T-helper 17 cell (primary cell): Measurements from ENCODE around the gene RAB11A. TPM values are rescaled to one million over a fixed set of nuclear protein-coding genes. Genes with fewer than 3 reads are reported as not detected.
A peak's percentile ranks its signal among the peaks of the same experiment; 100 is the strongest.

Source experiments
- ATAC-seq: fragments of 150-1000 bp; cut with Tn5 transposase; 2 replicates; pipeline ENCODE4 v1.10.0; 2021; ENCODE audit warnings: mild to moderate bottlenecking, moderate library complexity
- DNase-seq, 3 donors: peaks; one replicate each; pipeline versions ENCODE4 v3.0.0 to v3.0.0-alpha.2; 2020 to 2021
- H3K9me3 ChIP-seq: one replicate; pipeline ENCODE4 v1.7.0; 2013; ENCODE audit warnings: low read length, mild to moderate bottlenecking; ENCODE audit not compliant: control insufficient read depth, poor library complexity, severe bottlenecking
- H3K27ac Mint-ChIP-seq: one replicate; pipeline ENCODE4 v1.8.0; 2022; ENCODE audit warnings: mild to moderate bottlenecking, moderate library complexity, mixed read lengths
- H3K27me3 Mint-ChIP-seq: one replicate; pipeline ENCODE4 v1.8.0; 2022; ENCODE audit warnings: mixed read lengths
- H3K36me3 Mint-ChIP-seq: one replicate; pipeline ENCODE4 v1.8.0; 2022; ENCODE audit warnings: low read depth, mixed read lengths
- H3K4me1 Mint-ChIP-seq: one replicate; pipeline ENCODE4 v1.8.0; 2022; ENCODE audit warnings: mild to moderate bottlenecking, mixed read lengths
- H3K4me3 Mint-ChIP-seq: one replicate; pipeline ENCODE4 v1.8.0; 2022; ENCODE audit warnings: mild to moderate bottlenecking, moderate library complexity, mixed read lengths
- total RNA-seq, 4 donors: library from RNA in 2 of 4; stranded (reverse) in 2 of 4; gene quantifications; one replicate each; pipeline ENCODE4 v1.2.3 and lab custom pipeline; 2022 to 2026

Gene RAB11A
- total RNA-seq, 2 donors from 2014 or later, result 102 to 122 TPM

DNA sequence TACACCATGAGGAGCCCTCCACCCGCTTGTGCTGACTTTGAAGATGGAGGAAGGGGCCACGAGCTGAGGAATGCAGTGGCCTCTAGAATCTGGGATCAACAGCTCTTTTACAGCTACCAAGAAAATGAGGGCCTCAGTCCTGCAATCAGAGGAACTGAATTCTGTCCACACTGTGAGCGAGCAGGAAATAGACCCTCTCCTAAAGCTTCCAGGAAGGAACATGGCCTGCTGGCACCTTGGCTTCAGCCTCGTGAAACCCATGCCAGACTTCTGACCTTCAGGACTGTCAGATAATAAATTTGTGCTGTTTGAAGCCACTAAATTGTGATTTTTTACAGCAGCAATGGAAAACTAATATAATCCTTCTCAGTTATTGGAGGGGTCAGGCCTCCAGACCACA lies 61.9 kb downstream of the RAB11A start:
- peaks cover 4% of the 10 kb centered on the region for H3K36me3 Mint-ChIP-seq
- peaks cover 10% of the 10 kb centered on the region for H3K4me1 Mint-ChIP-seq
- H3K27me3 Mint-ChIP-seq, result no peaks in the 10 kb centered on the region
- H3K27ac Mint-ChIP-seq, result no peak overlapping the region
- DNase-seq, result no peak
- H3K4me3 Mint-ChIP-seq, result no peak overlapping the region
- H3K9me3 ChIP-seq, result no peaks in the 10 kb centered on the region
- no peak for ATAC-seq

DNA sequence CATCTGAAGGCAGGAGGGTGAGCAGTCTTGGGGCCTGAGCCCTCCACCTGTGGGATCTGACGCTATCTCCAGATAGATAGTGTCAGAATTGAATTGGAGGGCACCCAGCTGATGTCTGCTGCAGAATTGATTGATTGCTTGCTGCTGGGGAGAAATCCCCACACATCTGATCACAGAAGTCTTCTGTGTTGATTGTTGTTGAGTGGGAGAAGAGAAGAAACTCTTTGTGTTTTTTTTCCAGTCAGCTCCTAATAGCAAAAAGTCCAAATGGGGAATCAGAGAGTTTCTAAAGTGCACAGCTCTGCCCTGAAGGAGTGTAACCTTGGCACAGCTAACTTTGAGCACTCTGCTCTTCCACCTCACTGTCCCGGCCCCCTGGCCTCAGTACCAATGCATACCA lies 66.1 kb downstream of the RAB11A start:
- DNase-seq, result no peak
- no peaks in the 10 kb centered on the region for H3K36me3 Mint-ChIP-seq
- peaks cover 7% of the 10 kb centered on the region for H3K4me1 Mint-ChIP-seq

DNA sequence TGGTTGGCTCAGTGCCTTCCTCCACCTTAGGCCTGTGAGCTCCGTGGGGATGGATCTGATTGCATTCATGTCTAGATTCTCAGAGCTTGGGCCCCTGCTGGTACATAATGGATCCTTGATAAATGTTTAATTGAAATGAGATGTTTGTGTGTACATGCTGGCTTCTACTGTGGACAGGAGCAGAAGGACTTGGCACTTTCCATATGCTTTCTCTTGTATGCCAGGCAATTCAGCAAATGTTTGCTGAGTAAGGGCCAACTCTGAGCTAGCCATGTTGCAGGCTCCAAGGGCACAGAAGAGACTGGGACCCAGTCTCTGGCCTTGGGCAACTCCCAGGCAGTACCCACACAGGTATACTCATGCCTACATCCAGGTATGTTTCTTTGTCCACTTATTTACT lies 67.0 kb downstream of the RAB11A start:
- H3K27me3 Mint-ChIP-seq, result no peaks in the 10 kb centered on the region
- H3K36me3 Mint-ChIP-seq, result no peaks in the 10 kb centered on the region
- no peaks in the 10 kb centered on the region for H3K9me3 ChIP-seq
- H3K4me1 Mint-ChIP-seq, result peaks cover 7% of the 10 kb centered on the region
- ATAC-seq (no peak), DNase-seq (no peak)
- no peak overlapping the region for H3K27ac Mint-ChIP-seq
- no peak overlapping the region for H3K4me3 Mint-ChIP-seq

More for the DNA sequence above, 66.1 kb downstream of the RAB11A start:
- no peaks in the 10 kb centered on the region for H3K9me3 ChIP-seq
- no peak for ATAC-seq
- Mint-ChIP-seq H3K4me3 (no peak overlapping the region), H3K27ac (no peak overlapping the region), H3K27me3 (no peaks in the 10 kb centered on the region)

DNA sequence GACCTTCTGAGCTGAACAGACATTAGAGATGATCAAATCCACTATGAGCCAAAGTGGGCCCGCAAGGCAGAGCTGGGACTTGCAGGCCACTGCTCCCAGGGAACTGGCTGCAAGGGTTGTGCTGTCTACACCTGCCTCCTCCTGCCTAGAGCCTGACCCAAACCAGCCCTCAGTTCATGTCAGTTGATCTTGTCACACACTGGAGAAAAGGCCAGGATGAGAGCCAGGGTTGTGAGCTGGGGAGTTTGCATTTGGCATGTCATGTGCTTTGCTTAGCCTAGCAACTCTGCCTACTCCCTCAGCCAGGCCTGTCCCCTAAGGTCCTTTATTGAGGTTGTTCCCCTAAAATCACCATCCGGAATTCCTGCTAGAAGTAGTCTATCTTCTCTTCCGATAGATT lies 67.8 kb downstream of the RAB11A start:
- ATAC-seq (no peak), DNase-seq (no peak)
- H3K36me3 Mint-ChIP-seq, result no peaks in the 10 kb centered on the region
- no peaks in the 10 kb centered on the region for H3K27me3 Mint-ChIP-seq
- H3K9me3 ChIP-seq, result no peaks in the 10 kb centered on the region
- no peak overlapping the region for H3K27ac Mint-ChIP-seq
- H3K4me1 Mint-ChIP-seq, result peaks cover 7% of the 10 kb centered on the region
- no peak overlapping the region for H3K4me3 Mint-ChIP-seq

DNA sequence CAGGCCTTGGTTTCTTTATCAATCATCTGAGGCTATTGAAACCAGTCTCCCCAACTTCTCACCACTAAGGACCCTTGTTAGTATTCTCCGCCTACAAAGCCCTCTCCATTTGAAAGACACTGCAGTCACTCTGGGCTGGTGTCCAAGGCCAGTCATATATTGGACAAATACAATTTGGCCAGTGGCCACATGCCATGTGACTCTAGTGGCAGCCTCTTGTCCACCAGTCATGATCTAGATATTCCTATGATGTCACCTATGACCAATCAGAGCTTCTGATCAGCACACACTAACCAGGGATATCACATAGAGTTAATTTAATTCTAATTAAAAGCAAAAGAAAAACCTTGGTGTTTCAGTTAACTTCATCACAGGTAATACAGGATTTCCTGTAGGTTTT lies 68.2 kb downstream of the RAB11A start:
- H3K27me3 Mint-ChIP-seq, result no peaks in the 10 kb centered on the region
- DNase-seq (no peak), ATAC-seq (no peak)
- H3K9me3 ChIP-seq, result no peaks in the 10 kb centered on the region
- peaks cover 11% of the 10 kb centered on the region for H3K4me1 Mint-ChIP-seq
- no peak overlapping the region for H3K27ac Mint-ChIP-seq
- H3K4me3 Mint-ChIP-seq, result no peak overlapping the region
- H3K36me3 Mint-ChIP-seq, result no peaks in the 10 kb centered on the region

DNA sequence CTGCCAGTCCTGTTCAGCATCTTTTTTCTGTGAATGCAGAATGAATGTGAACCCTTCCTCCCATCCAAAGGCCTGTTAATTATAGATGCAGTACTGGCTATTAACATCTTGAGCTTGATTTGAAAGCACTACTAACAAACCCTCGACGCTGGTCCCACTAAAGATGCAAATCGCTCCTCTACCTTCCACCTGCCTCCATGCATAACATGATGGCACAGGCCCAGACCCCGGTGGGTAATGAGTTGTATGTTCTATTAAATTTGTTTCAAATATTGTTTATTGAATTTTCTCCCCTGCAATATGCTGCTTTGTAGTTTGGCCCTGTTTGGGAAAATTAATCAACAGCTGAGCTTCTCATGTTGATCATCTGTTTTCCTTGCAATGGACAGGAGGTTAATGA lies 69.3 kb downstream of the RAB11A start:
- H3K4me1 Mint-ChIP-seq, result peaks cover 11% of the 10 kb centered on the region
- H3K27ac Mint-ChIP-seq, result no peak overlapping the region
- DNase-seq, result no peak
- H3K4me3 Mint-ChIP-seq, result no peak overlapping the region
- peaks cover 4% of the 10 kb centered on the region for H3K27me3 Mint-ChIP-seq
- no peak for ATAC-seq
- H3K9me3 ChIP-seq, result no peaks in the 10 kb centered on the region
- H3K36me3 Mint-ChIP-seq, result no peaks in the 10 kb centered on the region

DNA sequence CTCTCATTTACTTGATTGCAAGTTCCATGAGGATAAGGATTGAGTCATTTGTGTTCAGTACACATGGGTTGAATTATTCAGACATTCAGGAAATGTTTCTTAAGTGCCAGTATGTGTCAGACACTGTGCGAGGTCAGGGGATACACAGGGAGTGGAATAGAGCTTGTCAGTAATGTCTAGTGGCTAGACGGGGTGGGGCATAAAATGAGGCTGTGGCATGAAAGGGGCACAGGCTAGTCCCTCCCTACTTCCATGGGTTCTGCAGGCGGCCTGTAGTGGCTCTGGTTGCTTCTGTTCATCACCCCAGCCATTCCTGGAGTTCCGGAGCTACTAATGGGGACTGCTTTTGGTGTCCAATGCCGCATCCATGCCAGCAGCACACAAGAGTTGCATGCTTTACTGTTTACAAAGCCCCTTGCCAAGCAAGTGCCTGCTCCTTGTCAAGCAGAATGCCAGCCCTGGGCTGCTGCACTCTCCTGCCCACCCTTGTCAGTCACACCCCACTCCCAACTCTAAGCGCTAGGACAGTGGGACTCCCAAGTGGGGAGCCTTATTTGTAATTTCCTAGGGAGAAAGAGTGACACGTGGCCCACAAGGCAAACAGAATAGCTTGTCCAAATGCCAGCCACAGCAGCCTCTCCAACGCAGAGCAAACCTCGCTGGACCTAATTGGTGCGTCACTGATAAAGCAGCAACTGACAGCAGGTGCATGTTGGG lies 70.8 kb downstream of the RAB11A start:
- no peak for ATAC-seq

DNA sequence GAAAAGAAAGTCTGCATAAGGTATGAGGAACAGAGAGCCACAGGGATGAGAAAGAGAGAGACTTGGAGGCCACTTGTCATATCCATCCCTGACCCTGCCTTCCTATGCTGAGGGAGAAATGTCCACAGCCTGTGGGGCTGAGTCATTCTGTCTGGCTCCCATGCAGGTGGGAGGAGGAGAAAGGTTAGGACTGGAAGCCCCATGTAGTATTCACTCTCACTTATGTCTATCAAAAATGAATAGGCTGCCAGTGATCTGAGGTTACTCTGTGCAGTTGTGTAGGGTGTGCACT lies 71.3 kb downstream of the RAB11A start:
- Mint-ChIP-seq H3K4me3 (no peak overlapping the region), H3K27me3 (peaks cover 12% of the 10 kb centered on the region), H3K4me1 (peaks cover 11% of the 10 kb centered on the region), H3K27ac (peak overlapping the region; percentile 45), H3K36me3 (peaks cover 3% of the 10 kb centered on the region)
- no peak for DNase-seq
- ATAC-seq, result no peak
- no peaks in the 10 kb centered on the region for H3K9me3 ChIP-seq

More for the DNA sequence above, 70.8 kb downstream of the RAB11A start:
- H3K36me3 Mint-ChIP-seq, result peaks cover 3% of the 10 kb centered on the region
- H3K27ac Mint-ChIP-seq, result no peak overlapping the region
- H3K4me1 Mint-ChIP-seq, result peaks cover 11% of the 10 kb centered on the region
- peaks cover 12% of the 10 kb centered on the region for H3K27me3 Mint-ChIP-seq
- H3K9me3 ChIP-seq, result no peaks in the 10 kb centered on the region
- no peak for DNase-seq
- H3K4me3 Mint-ChIP-seq, result no peak overlapping the region

Other genes with a start within 250 kb of the RAB11A start
- gene SLC24A1, start 247.6 kb upstream of the RAB11A start, total RNA-seq, result 1 to 10 TPM; 4.0 to 5.9 TPM
- 10 to 100 TPM; 63.5 to 71.7 TPM for gene DENND4A, start 77.2 kb upstream of the RAB11A start, total RNA-seq